ENCODE measurements around the gene PTPN9. TPM values are rescaled to one million over a fixed set of nuclear protein-coding genes. Genes with fewer than 3 reads are reported as not detected.

The PTPN9 gene
- total RNA-seq, 1 donor from 2014 or later: 20.5 TPM

DNA sequence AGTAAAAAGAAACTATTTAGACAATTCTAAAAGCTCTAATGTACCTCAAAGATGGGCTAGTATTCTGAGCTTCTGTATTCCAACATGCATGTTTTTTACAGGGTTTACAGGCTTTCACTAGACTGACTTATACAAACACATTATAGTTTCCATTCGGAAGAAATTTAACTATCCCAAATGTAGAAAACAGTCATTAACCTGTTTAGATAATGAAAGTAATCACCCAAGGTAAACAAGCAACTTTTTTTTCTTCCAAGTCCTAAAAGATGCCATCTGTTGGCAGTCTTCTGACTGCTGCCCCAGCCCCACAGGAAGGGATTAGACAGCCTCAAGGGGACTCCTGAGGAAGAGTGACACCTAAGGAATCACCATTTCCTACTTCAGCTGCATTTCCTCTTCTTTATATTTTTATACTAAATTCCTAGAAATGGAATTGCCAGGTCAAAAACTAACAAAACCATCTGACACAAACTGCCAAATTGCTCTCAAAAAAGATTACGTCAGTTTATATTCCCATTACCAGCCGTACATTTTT, 153.1 kb downstream of the PTPN9 start:
- no peak for DNase-seq (ENCODE audit: low spot score)

GRCh38 chr15:75422554-75422953, 156.6 kb downstream of the PTPN9 start:
- DNase-seq (ENCODE audit: low spot score): no peak

DNA sequence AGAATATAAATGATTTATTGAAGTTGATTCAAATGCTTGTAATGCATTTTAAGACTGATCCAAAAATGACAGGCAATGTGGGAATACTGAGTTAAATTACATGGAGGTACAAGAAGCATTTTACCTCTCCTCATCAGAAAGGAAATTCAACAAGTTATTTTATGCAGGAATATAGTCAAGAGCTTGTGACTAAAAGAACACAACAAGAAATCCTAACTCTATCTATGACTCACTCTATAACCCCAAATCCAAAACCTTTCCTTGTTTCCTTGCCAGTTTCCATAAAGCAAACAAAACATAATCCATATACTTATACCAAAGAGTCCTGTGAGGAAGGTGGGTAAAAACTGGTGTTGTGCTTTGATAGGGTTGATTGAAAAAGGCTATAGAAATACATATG, 158.4 kb downstream of the PTPN9 start:
- DNase-seq (ENCODE audit: low spot score): no peak

GRCh38 chr15:75416584-75416983, 162.5 kb downstream of the PTPN9 start:
- DNase-seq (ENCODE audit: low spot score): no peak

Other genes starting within 250 kb of the PTPN9 start
- 41.5 TPM for gene COMMD4, start 243.3 kb downstream of the PTPN9 start, total RNA-seq
- gene NEIL1, start 232.3 kb downstream of the PTPN9 start, total RNA-seq: 17.9 TPM
- gene MAN2C1, start 210.7 kb downstream of the PTPN9 start, total RNA-seq: 208 TPM
- gene SIN3A, start 127.6 kb downstream of the PTPN9 start, total RNA-seq: 41.9 TPM
- gene SNUPN, start 46.4 kb upstream of the PTPN9 start, total RNA-seq: 22.0 TPM
- 67.5 TPM for gene IMP3, start 60.9 kb upstream of the PTPN9 start, total RNA-seq
- 25.1 TPM for gene SNX33, start 68.6 kb upstream of the PTPN9 start, total RNA-seq
- 105 TPM for gene CSPG4, start 133.5 kb upstream of the PTPN9 start, total RNA-seq